Upper lobe of left lung (tissue), 6 donors: ENCODE measurements around the gene PCYT2. TPM values are rescaled to one million over a fixed set of nuclear protein-coding genes. Genes with fewer than 3 reads are reported as not detected.

Source experiments
- ATAC-seq, 2 donors: fragments of 200-7000 bp; cut with Tn5 transposase; one replicate each; pipeline ENCODE4 v1.9.1; 2022; ENCODE audit warnings: mild to moderate bottlenecking in 2 of 2, moderate library complexity in 2 of 2; ENCODE audit not compliant: low FRiP score in 2 of 2
- DNase-seq, 2 donors: peaks; one replicate each; pipeline ENCODE4 v3.0.0-alpha.2; 2019 to 2020
- H3K27ac ChIP-seq, 4 donors: fragments of 200-600 bp; sonication (generic); one replicate each; pipeline ENCODE4 v1.5.1; 2016 to 2019
- H3K27me3 ChIP-seq, 4 donors: fragments of 200-600 bp; sonication (generic); one replicate each; pipeline ENCODE4 v1.5.1; 2017 to 2019
- H3K36me3 ChIP-seq, 4 donors: fragments of 200-600 bp; sonication (generic); one replicate each; pipeline ENCODE4 v1.5.1; 2016 to 2019
- H3K4me1 ChIP-seq, 4 donors: fragments of 200-600 bp; sonication (generic); one replicate each; pipeline ENCODE4 v1.5.1; 2018 to 2019
- H3K4me3 ChIP-seq, 4 donors: fragments of 200-600 bp; sonication (generic); one replicate each; pipeline ENCODE4 v1.5.1; 2017 to 2019; ENCODE audit warnings: mild to moderate bottlenecking in 2 of 4, moderate library complexity in 1 of 4
- H3K9me3 ChIP-seq, 4 donors: fragments of 200-600 bp; sonication (generic); one replicate each; pipeline ENCODE4 v1.5.1; 2018 to 2019
- EP300 ChIP-seq, 4 donors: sonication (generic); formaldehyde crosslinking; IDR thresholded peaks; one replicate each; pipeline ENCODE4 v1.5.1; 2017; ENCODE audit warnings: antibody characterized with exemption in 4 of 4, control low read depth in 2 of 4
- POLR2A ChIP-seq, 4 donors: fragments of 450-650 bp; IDR thresholded peaks; one replicate each; pipeline ENCODE4 v1.5.1; 2016 to 2017; ENCODE audit warnings: antibody characterized with exemption in 4 of 4, mild to moderate bottlenecking in 2 of 4
- POLR2AphosphoS5 ChIP-seq, 2 donors: sonication (generic); formaldehyde crosslinking; IDR thresholded peaks; one replicate each; pipeline ENCODE4 v1.5.1; 2017; ENCODE audit warnings: antibody characterized with exemption in 2 of 2
- WGBS, 2 donors: methylation state at CpG; one replicate each; pipeline ENCODE4 v1.1.5; 2017 to 2018; 5-methylcytosine and 5-hydroxymethylcytosine counted together
- total RNA-seq, 6 donors: library from RNA; depleted of rRNA in 4 of 6; stranded (reverse); fragments of >200 nt in 4 of 6; gene quantifications; one replicate each; pipeline versions ENCODE4 v1.1.0 to v1.2.1, GENCODE V29; 2016 to 2021
- TF ChIP-seq, protein P1 (sequence below), 6 experiments: fragments of 450-650 bp in 4 of 6; fragments of 200-600 bp in 2 of 6; sonication (generic) in 2 of 6; IDR thresholded peaks; one replicate each; pipeline ENCODE4 v1.5.1; 2016 to 2019; ENCODE audit warnings: antibody characterized with exemption in 6 of 6
- donor health status: DM: no; HTN: no; CAD: no; lungs with moderate emphysema.
- donor health status: DM: no; HTN: yes; CAD: no; lungs with severe emphysema.

The PCYT2 gene
- total RNA-seq, 6 donors from 2014 or later = 29.1 to 63.1 (median 52.2) TPM

DNA sequence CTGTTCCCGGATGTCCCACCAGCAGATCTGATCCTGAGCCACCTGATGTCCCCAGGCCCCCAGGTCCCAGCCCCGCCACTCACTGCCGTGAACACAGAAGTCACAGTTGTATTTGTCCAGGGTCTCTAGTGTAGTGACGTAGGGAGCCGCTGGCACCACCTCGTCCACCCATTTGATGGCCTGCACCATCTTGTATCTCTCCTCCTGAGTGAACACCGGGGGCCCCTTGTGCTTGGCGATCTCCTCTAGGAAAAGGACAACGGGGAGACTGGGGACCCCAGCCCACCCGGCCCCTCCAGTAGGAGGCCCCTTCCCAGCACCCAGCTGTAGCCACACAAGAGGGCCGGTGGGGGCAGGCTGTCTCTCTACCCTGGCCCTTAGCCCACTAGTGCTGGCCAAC lies 2.4 kb downstream of the PCYT2 start:
- ATAC-seq (no peak), DNase-seq (no peak)
- no peaks in the 10 kb centered on the region for H3K9me3 ChIP-seq
- TF ChIP-seq EP300 (IDR thresholded peaks at IDR 0.05) (no peak), POLR2AphosphoS5 (IDR thresholded peaks at IDR 0.05) (no peak), POLR2A (IDR thresholded peaks at IDR 0.05) (no peak)
- TF ChIP-seq, protein P1, sequence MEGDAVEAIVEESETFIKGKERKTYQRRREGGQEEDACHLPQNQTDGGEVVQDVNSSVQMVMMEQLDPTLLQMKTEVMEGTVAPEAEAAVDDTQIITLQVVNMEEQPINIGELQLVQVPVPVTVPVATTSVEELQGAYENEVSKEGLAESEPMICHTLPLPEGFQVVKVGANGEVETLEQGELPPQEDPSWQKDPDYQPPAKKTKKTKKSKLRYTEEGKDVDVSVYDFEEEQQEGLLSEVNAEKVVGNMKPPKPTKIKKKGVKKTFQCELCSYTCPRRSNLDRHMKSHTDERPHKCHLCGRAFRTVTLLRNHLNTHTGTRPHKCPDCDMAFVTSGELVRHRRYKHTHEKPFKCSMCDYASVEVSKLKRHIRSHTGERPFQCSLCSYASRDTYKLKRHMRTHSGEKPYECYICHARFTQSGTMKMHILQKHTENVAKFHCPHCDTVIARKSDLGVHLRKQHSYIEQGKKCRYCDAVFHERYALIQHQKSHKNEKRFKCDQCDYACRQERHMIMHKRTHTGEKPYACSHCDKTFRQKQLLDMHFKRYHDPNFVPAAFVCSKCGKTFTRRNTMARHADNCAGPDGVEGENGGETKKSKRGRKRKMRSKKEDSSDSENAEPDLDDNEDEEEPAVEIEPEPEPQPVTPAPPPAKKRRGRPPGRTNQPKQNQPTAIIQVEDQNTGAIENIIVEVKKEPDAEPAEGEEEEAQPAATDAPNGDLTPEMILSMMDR (IDR thresholded peaks at IDR 0.05) = no peak
- peaks cover 3 to 59% (median 55%) of the 10 kb centered on the region in 4 donors for H3K36me3 ChIP-seq
- 93 to 98% methylated on average over 6 to 11 of the region's 11 CpGs for WGBS, 2 donors
- no peak overlapping the region for H3K4me3 ChIP-seq
- H3K27ac ChIP-seq = no peak overlapping the region
- no peaks in the 10 kb centered on the region for H3K27me3 ChIP-seq
- H3K4me1 ChIP-seq = peaks cover 8 to 23% (median 17%) of the 10 kb centered on the region in 4 donors

DNA sequence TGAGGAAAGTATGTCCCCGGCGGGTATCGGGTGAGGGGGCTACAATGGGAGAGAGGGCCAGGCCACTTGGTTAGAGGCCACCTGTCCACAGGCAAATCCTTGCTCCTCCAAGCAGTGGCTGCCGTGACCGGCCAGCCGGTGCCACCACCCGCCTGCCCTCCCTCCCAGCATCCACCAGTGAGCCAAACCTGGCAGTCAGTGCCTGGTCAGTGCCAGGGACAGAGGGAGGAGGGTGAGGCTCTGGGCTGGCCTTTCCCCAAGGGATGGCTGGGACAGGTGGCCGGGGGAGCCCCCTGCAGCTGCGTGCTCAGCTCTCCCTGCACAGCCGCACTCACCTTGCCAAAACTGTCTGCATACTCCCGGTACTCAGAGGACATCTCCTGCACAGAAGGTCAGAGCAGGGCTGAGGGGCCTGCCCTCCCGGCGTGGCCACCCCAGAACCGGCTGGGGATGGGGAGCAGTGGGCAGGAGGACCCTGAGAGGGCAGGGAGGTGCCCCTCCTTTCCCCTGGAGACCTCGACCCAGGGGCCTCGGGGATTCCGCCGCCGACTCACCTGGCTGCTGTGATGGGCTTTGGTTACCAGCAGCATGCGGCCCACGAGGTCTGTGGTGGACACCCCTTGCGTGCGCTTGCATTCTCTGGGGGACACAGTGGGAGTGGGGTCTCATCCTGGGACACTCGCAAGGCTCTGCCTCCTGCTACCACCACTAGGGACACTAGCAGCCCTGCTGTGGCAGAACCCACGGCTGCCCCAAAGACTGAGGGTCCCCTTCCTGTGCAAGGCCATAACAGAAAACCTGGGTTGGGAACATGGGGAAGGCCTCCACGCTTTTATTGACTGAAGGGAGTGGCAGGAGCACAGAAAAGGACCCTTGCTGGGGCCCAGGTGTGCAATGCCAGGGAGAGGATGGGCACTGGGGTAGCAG lies 3.7 kb downstream of the PCYT2 start:
- H3K36me3 ChIP-seq = peaks cover 0 to 52% (median 44%) of the 10 kb centered on the region in 4 donors
- DNase-seq = peak in 1 of 2 donors; percentile 70

DNA sequence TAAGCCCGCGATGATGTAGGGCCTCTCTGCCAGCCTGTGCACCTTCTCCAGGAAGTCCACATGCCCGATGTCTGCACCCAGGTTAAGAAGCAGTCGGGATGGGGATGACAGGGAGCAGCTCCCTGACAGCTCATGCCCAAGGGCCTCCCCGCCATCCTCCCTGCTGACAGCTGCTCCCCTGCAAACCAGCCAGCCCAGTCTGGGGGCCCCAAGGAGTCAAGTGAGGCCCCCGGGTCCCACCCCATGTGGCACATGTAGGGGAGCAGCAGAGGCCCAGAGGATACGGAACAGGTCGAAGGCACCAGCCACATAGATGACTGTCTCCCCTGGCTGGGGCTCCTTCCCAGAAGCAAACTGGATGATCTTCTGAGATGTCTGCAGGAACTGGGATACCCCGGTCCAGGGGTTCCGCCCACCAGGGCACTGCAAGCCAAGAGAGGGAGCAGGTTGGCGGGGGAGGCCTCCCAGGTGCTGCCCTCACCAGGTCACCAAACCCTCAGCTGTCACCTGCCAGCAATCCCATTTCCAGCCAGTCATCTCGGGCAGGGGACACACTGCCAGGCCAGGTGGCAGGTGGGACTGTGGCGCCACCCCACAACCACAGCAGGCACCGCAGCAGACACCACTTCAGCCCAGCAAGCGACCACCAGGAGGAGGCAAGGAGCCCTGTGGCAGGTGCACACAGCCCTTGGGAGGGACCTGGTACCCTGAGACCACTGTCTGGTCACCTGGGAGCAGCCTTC lies 4.6 kb downstream of the PCYT2 start:
- Histone ChIP-seq H3K36me3 (peaks cover 0 to 47% (median 38%) of the 10 kb centered on the region in 4 donors), H3K27me3 (no peaks in the 10 kb centered on the region), H3K9me3 (no peaks in the 10 kb centered on the region), H3K27ac (no peak overlapping the region), H3K4me3 (no peak overlapping the region), H3K4me1 (peaks cover 18 to 34% (median 25%) of the 10 kb centered on the region in 4 donors)
- ATAC-seq = no peak
- TF ChIP-seq POLR2AphosphoS5 (IDR thresholded peaks at IDR 0.05) (no peak), POLR2A (IDR thresholded peaks at IDR 0.05) (no peak), EP300 (IDR thresholded peaks at IDR 0.05) (no peak)
- TF ChIP-seq, protein P1 (IDR thresholded peaks at IDR 0.05) = no peak
- 93 to 100% methylated on average over 5 to 10 of the region's 15 CpGs for WGBS, 2 donors
- no peak for DNase-seq

More for the DNA sequence above, 3.7 kb downstream of the PCYT2 start:
- Histone ChIP-seq H3K9me3 (no peaks in the 10 kb centered on the region), H3K27me3 (no peaks in the 10 kb centered on the region), H3K4me3 (no peak overlapping the region), H3K27ac (no peak overlapping the region), H3K4me1 (peaks cover 10 to 31% (median 22%) of the 10 kb centered on the region in 4 donors)
- no peak for ATAC-seq
- WGBS, 2 donors = 92 to 96% methylated on average over 12 to 13 of the region's 26 CpGs
- TF ChIP-seq POLR2AphosphoS5 (IDR thresholded peaks at IDR 0.05) (no peak), POLR2A (IDR thresholded peaks at IDR 0.05) (no peak), EP300 (IDR thresholded peaks at IDR 0.05) (no peak)
- TF ChIP-seq, protein P1 (IDR thresholded peaks at IDR 0.05) = no peak

DNA sequence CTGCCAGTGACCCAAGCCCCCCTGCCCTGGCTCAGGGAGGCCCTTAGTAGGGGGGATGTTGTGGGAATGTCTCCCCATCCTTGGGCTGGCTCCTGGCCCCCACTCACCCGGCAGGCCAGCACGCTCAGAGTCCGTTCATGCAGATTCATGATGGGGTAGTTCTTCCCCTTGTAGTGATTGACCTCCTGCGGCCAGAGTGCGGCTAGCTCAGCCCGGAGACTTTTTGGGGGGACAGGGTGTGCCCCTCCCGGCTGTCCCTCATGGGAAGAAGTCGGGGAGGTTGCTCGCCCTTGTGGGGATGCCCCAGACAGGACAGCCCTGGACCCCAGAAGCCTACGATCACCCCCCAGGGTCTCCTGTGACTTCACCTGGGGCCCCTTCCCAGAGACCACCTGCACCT lies 5.2 kb downstream of the PCYT2 start:
- H3K9me3 ChIP-seq = no peaks in the 10 kb centered on the region
- WGBS, 2 donors = 93 to 94% methylated on average over 3 to 9 of the region's 10 CpGs

More for the DNA sequence above, 5.2 kb downstream of the PCYT2 start:
- TF ChIP-seq, protein P1 (IDR thresholded peaks at IDR 0.05) = no peak
- no peak for TF ChIP-seq POLR2AphosphoS5 (IDR thresholded peaks at IDR 0.05)
- TF ChIP-seq EP300 (IDR thresholded peaks at IDR 0.05) = no peak
- no peak for TF ChIP-seq POLR2A (IDR thresholded peaks at IDR 0.05)
- Histone ChIP-seq H3K27ac (no peak overlapping the region), H3K4me3 (no peak overlapping the region), H3K4me1 (peaks cover 20 to 37% (median 26%) of the 10 kb centered on the region in 4 donors), H3K27me3 (no peaks in the 10 kb centered on the region), H3K36me3 (peaks cover 0 to 47% (median 38%) of the 10 kb centered on the region in 4 donors)
- DNase-seq (peak in 1 of 2 donors; percentile 60), ATAC-seq (no peak)
